ENCODE results near the gene HTR6.
"Not testable (repeated sequence)": the region's sequence is repeated elsewhere in the genome, so short reads cannot be mapped to it uniquely, and the experiment has no call there.

Gene HTR6

DNA sequence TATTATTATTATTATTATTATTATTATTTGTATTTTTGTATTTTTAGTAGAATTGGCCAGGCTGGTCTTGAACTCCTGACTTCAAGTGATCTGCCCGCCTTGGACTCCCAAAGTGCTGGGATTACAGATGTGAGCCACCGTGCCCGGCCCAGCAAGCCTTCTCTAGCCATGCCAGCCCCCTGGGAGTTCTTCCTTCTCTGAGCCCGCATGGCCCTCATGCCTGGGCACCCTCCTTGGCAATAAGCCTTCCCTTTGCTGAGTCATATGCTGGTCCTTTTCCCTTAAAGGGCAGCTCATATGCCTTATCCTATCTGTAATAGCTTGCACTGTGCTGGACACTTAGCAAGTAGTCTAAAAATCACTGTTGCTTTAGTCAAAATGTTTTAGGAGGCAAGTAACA lies 29.0 kb upstream of the HTR6 start:
- ATAC-seq (ENCODE audit: insufficient read depth, low read depth): no peak
- no peaks in the 10 kb centered on the region for H3K36me3 ChIP-seq (ENCODE audit: insufficient read depth, low read length)
- H3K9ac ChIP-seq (ENCODE audit: low read depth, low read length): no peak overlapping the region
- H3K27ac ChIP-seq (ENCODE audit: low read length): no peak overlapping the region
- H2AFZ ChIP-seq (ENCODE audit: low read depth, low read length): no peak overlapping the region
- H3K79me2 ChIP-seq (ENCODE audit: insufficient read depth, low read length): no peaks in the 10 kb centered on the region
- H3K9me3 ChIP-seq (ENCODE audit: insufficient read depth, low read length, severe bottlenecking): no peaks in the 10 kb centered on the region
- H4K20me1 ChIP-seq (ENCODE audit: insufficient read depth, low read length): no peaks in the 10 kb centered on the region; the same call in 1 of the 2 replicates
- TF ChIP-seq EZH2 (IDR thresholded peaks at IDR 0.05; ENCODE audit: borderline replicate concordance, low read depth, low read length, severe bottlenecking): no peak
- TF ChIP-seq, protein P1, sequence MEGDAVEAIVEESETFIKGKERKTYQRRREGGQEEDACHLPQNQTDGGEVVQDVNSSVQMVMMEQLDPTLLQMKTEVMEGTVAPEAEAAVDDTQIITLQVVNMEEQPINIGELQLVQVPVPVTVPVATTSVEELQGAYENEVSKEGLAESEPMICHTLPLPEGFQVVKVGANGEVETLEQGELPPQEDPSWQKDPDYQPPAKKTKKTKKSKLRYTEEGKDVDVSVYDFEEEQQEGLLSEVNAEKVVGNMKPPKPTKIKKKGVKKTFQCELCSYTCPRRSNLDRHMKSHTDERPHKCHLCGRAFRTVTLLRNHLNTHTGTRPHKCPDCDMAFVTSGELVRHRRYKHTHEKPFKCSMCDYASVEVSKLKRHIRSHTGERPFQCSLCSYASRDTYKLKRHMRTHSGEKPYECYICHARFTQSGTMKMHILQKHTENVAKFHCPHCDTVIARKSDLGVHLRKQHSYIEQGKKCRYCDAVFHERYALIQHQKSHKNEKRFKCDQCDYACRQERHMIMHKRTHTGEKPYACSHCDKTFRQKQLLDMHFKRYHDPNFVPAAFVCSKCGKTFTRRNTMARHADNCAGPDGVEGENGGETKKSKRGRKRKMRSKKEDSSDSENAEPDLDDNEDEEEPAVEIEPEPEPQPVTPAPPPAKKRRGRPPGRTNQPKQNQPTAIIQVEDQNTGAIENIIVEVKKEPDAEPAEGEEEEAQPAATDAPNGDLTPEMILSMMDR (IDR thresholded peaks at IDR 0.05; ENCODE audit: borderline replicate concordance, extremely low read depth, low read length, poor library complexity, severe bottlenecking): no peak
- DNase-seq: no peak
- H3K4me2 ChIP-seq (ENCODE audit: insufficient read depth, low read length): no peak overlapping the region
- no peak overlapping the region for H3K4me3 ChIP-seq (ENCODE audit: low read depth in 1 of 2, low read length in 2 of 2)
- H3K4me1 ChIP-seq (ENCODE audit: insufficient read depth, low read length): no peaks in the 10 kb centered on the region
- H3K27me3 ChIP-seq (ENCODE audit: insufficient read depth, low read length, poor library complexity): no peaks in the 10 kb centered on the region

DNA sequence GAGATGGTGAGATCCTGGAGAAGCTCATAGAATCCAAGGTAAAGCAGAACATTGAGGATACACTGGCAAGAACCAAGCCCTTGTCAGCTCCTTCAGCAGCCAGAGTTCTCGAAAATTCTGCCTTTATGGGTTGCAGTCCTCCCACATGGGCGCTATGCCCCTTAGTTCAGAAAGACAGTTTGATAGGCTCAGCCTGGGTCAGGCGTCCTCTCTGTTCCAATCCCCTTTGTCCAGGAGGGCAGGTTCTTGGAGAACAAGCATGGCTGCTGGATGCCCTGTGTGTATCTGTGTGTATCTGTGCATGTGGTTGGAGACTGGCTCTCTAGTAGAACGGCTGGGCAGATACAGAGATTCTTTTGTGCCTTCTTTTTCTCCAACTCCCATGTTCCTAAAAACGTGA lies 28.6 kb upstream of the HTR6 start:
- Histone ChIP-seq H3K36me3 (ENCODE audit: insufficient read depth, low read length) (no peaks in the 10 kb centered on the region), H3K4me3 (ENCODE audit: low read depth in 1 of 2, low read length in 2 of 2) (no peak overlapping the region), H3K27me3 (ENCODE audit: insufficient read depth, low read length, poor library complexity) (no peaks in the 10 kb centered on the region), H4K20me1 (ENCODE audit: insufficient read depth, low read length) (no peaks in the 10 kb centered on the region; the same call in 1 of the 2 replicates), H3K4me2 (ENCODE audit: insufficient read depth, low read length) (no peak overlapping the region), H2AFZ (ENCODE audit: low read depth, low read length) (no peak overlapping the region), H3K27ac (ENCODE audit: low read length) (no peak overlapping the region), H3K9ac (ENCODE audit: low read depth, low read length) (no peak overlapping the region), H3K9me3 (ENCODE audit: insufficient read depth, low read length, severe bottlenecking) (no peaks in the 10 kb centered on the region), H3K4me1 (ENCODE audit: insufficient read depth, low read length) (no peaks in the 10 kb centered on the region), H3K79me2 (ENCODE audit: insufficient read depth, low read length) (no peaks in the 10 kb centered on the region)
- no peak for TF ChIP-seq EZH2 (IDR thresholded peaks at IDR 0.05; ENCODE audit: borderline replicate concordance, low read depth, low read length, severe bottlenecking)
- DNase-seq: no peak
- no peak for ATAC-seq (ENCODE audit: insufficient read depth, low read depth)

DNA sequence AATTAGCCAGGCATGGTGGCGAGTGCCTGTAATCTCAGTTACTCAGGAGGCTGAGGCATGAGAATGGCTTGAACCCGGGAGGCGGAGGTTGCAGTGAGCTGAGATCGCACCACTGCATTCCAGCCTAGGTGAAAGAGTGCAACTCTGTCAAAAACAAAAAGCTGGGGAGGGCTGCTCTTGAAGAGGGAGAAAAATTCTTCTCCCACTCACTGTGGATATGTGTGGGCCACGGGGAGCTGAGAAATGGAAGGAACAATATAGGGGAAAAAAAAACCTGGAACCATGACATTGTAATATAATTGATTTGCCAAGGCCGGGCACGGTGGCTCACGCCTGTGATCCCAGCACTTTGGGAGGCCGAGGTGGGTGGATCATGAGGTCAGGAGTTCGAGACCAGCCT lies 27.9 kb upstream of the HTR6 start:
- DNase-seq; H3K4me3 ChIP-seq (ENCODE audit: low read depth in 1 of 2, low read length in 2 of 2); H3K4me2 ChIP-seq (ENCODE audit: insufficient read depth, low read length); H4K20me1 ChIP-seq (ENCODE audit: insufficient read depth, low read length); H3K27me3 ChIP-seq (ENCODE audit: insufficient read depth, low read length, poor library complexity); H3K27ac ChIP-seq (ENCODE audit: low read length); H3K36me3 ChIP-seq (ENCODE audit: insufficient read depth, low read length); H3K9ac ChIP-seq (ENCODE audit: low read depth, low read length); H2AFZ ChIP-seq (ENCODE audit: low read depth, low read length); ATAC-seq (ENCODE audit: insufficient read depth, low read depth); H3K9me3 ChIP-seq (ENCODE audit: insufficient read depth, low read length, severe bottlenecking); H3K79me2 ChIP-seq (ENCODE audit: insufficient read depth, low read length); H3K4me1 ChIP-seq (ENCODE audit: insufficient read depth, low read length): not testable (repeated sequence)

DNA sequence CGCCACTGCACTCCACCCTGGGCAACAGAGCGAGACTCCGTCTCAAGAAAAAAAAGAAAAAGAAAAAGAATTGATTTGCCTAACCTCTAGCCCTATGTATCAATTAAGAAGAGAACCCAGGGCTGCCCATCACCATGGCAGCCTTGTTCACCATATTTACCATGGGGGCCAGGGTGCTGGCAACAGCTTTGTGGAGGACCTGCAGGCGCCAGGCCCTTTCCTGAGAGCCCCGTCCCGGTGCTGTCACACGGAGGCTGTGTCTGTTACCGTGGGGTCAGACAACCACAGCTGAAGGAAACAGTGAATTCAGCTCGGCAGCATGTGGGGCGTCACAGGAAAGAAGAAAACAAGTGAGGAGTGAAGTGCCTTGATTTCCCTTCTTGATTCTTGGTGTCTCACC lies 27.1 kb upstream of the HTR6 start:
- Histone ChIP-seq H4K20me1 (ENCODE audit: insufficient read depth, low read length) (no peaks in the 10 kb centered on the region; the same call in 1 of the 2 replicates), H3K27me3 (ENCODE audit: insufficient read depth, low read length, poor library complexity) (no peaks in the 10 kb centered on the region), H3K36me3 (ENCODE audit: insufficient read depth, low read length) (no peaks in the 10 kb centered on the region), H3K9me3 (ENCODE audit: insufficient read depth, low read length, severe bottlenecking) (no peaks in the 10 kb centered on the region), H3K27ac (ENCODE audit: low read length) (no peak overlapping the region), H3K4me3 (ENCODE audit: low read depth in 1 of 2, low read length in 2 of 2) (no peak overlapping the region), H3K4me1 (ENCODE audit: insufficient read depth, low read length) (no peaks in the 10 kb centered on the region), H3K9ac (ENCODE audit: low read depth, low read length) (no peak overlapping the region), H3K4me2 (ENCODE audit: insufficient read depth, low read length) (no peak overlapping the region), H3K79me2 (ENCODE audit: insufficient read depth, low read length) (no peaks in the 10 kb centered on the region), H2AFZ (ENCODE audit: low read depth, low read length) (no peak overlapping the region)
- no peak for TF ChIP-seq EZH2 (IDR thresholded peaks at IDR 0.05; ENCODE audit: borderline replicate concordance, low read depth, low read length, severe bottlenecking)
- TF ChIP-seq, protein P1 (IDR thresholded peaks at IDR 0.05; ENCODE audit: borderline replicate concordance, extremely low read depth, low read length, poor library complexity, severe bottlenecking): no peak
- no peak for ATAC-seq (ENCODE audit: insufficient read depth, low read depth)
- no peak for DNase-seq

GRCh38 chr1:19639228-19639627 lies 25.4 kb upstream of the HTR6 start:
- not testable (repeated sequence) for H4K20me1 ChIP-seq (ENCODE audit: insufficient read depth, low read length); H3K4me3 ChIP-seq (ENCODE audit: low read depth in 1 of 2, low read length in 2 of 2); H3K79me2 ChIP-seq (ENCODE audit: insufficient read depth, low read length); H3K9ac ChIP-seq (ENCODE audit: low read depth, low read length); H2AFZ ChIP-seq (ENCODE audit: low read depth, low read length); H3K27me3 ChIP-seq (ENCODE audit: insufficient read depth, low read length, poor library complexity); DNase-seq; H3K36me3 ChIP-seq (ENCODE audit: insufficient read depth, low read length); ATAC-seq (ENCODE audit: insufficient read depth, low read depth); H3K9me3 ChIP-seq (ENCODE audit: insufficient read depth, low read length, severe bottlenecking); H3K27ac ChIP-seq (ENCODE audit: low read length); H3K4me2 ChIP-seq (ENCODE audit: insufficient read depth, low read length); H3K4me1 ChIP-seq (ENCODE audit: insufficient read depth, low read length)

All from DND-41 (cell line).